ENCODE data around the gene TMEM254. TPM values are rescaled to one million over a fixed set of nuclear protein-coding genes. Genes with fewer than 3 reads are reported as not detected.

Gene TMEM254
- total RNA-seq, 1 donor from 2014 or later = 14.3 TPM

GRCh38 chr10:80108576-80109239 is 30.2 kb downstream of the TMEM254 start:
- TF ChIP-seq CTCF (IDR thresholded peaks at IDR 0.05; ENCODE audit: insufficient read depth, low read depth, low read length) (no peak), EZH2 (IDR thresholded peaks at IDR 0.05; ENCODE audit: insufficient read depth, low read length) (no peak)
- Mint-ChIP-seq H3K4me1 (ENCODE audit: low read depth, unreplicated experiment) (peaks cover 4% of the 10 kb centered on the region), H3K4me3 (ENCODE audit: unreplicated experiment) (no peak overlapping the region), H3K27me3 (ENCODE audit: low read depth, unreplicated experiment) (peaks cover 2% of the 10 kb centered on the region), H3K36me3 (ENCODE audit: low read depth, unreplicated experiment) (peaks cover 2% of the 10 kb centered on the region), H3K9me3 (ENCODE audit: unreplicated experiment) (peaks cover 18% of the 10 kb centered on the region), H3K27ac (ENCODE audit: unreplicated experiment) (no peak overlapping the region)
- no peak overlapping the region for H3K9ac ChIP-seq (ENCODE audit: low read length)
- H3K4me3 ChIP-seq (ENCODE audit: insufficient read depth, low read depth, low read length) = no peak overlapping the region
- H4K20me1 ChIP-seq (ENCODE audit: insufficient read depth, low read length) = no peaks in the 10 kb centered on the region
- FAIRE-seq (no peak), DNase-seq (ENCODE audit: low read depth) (no peak)
- H3K36me3 ChIP-seq (ENCODE audit: insufficient read depth, low read length) = no peaks in the 10 kb centered on the region
- peaks cover 12% of the 10 kb centered on the region for H3K9me3 ChIP-seq (ENCODE audit: insufficient read depth, low read depth, low read length)
- no peak overlapping the region for H2AFZ ChIP-seq (ENCODE audit: low read depth, low read length)
- H3K4me2 ChIP-seq (ENCODE audit: low read length) = no peak overlapping the region
- no peaks in the 10 kb centered on the region for H3K79me2 ChIP-seq (ENCODE audit: insufficient read depth, low read length)
- H3K27ac ChIP-seq (ENCODE audit: low read depth, low read length) = no peak overlapping the region
- no peaks in the 10 kb centered on the region for H3K27me3 ChIP-seq (ENCODE audit: insufficient read depth, low read length)
- H3K4me1 ChIP-seq (ENCODE audit: insufficient read depth, low read length) = no peaks in the 10 kb centered on the region

- Histone ChIP-seq H3K4me2 (ENCODE audit: low read length) (no peak overlapping the region), H2AFZ (ENCODE audit: low read depth, low read length) (no peak overlapping the region), H3K4me3 (ENCODE audit: insufficient read depth, low read depth, low read length) (no peak overlapping the region), H3K27ac (ENCODE audit: low read depth, low read length) (no peak overlapping the region), H3K36me3 (ENCODE audit: insufficient read depth, low read length) (no peaks in the 10 kb centered on the region), H3K4me1 (ENCODE audit: insufficient read depth, low read length) (no peaks in the 10 kb centered on the region), H3K9ac (ENCODE audit: low read length) (no peak overlapping the region), H3K9me3 (ENCODE audit: insufficient read depth, low read depth, low read length) (peaks cover 12% of the 10 kb centered on the region), H3K79me2 (ENCODE audit: insufficient read depth, low read length) (no peaks in the 10 kb centered on the region), H3K27me3 (ENCODE audit: insufficient read depth, low read length) (no peaks in the 10 kb centered on the region), H4K20me1 (ENCODE audit: insufficient read depth, low read length) (no peaks in the 10 kb centered on the region)
- FAIRE-seq (no peak), DNase-seq (ENCODE audit: low read depth) (no peak)
- Mint-ChIP-seq H3K36me3 (ENCODE audit: low read depth, unreplicated experiment) (peaks cover 2% of the 10 kb centered on the region), H3K27ac (ENCODE audit: unreplicated experiment) (no peak overlapping the region), H3K9me3 (ENCODE audit: unreplicated experiment) (peaks cover 18% of the 10 kb centered on the region), H3K4me1 (ENCODE audit: low read depth, unreplicated experiment) (no peaks in the 10 kb centered on the region), H3K4me3 (ENCODE audit: unreplicated experiment) (no peak overlapping the region), H3K27me3 (ENCODE audit: low read depth, unreplicated experiment) (peaks cover 2% of the 10 kb centered on the region)
- TF ChIP-seq EZH2 (IDR thresholded peaks at IDR 0.05; ENCODE audit: insufficient read depth, low read length) (no peak), CTCF (IDR thresholded peaks at IDR 0.05; ENCODE audit: insufficient read depth, low read depth, low read length) (no peak)
Observed at GRCh38 chr10:80110986-80111385, 32.5 kb downstream of the TMEM254 start.

GRCh38 chr10:80118669-80119068 is 40.2 kb downstream of the TMEM254 start:
- Histone ChIP-seq H2AFZ (ENCODE audit: low read depth, low read length) (no peak overlapping the region), H3K4me3 (ENCODE audit: insufficient read depth, low read depth, low read length) (no peak overlapping the region), H3K9me3 (ENCODE audit: insufficient read depth, low read depth, low read length) (no peaks in the 10 kb centered on the region), H3K27ac (ENCODE audit: low read depth, low read length) (no peak overlapping the region), H3K4me2 (ENCODE audit: low read length) (no peak overlapping the region), H3K9ac (ENCODE audit: low read length) (no peak overlapping the region), H4K20me1 (ENCODE audit: insufficient read depth, low read length) (no peaks in the 10 kb centered on the region), H3K36me3 (ENCODE audit: insufficient read depth, low read length) (no peaks in the 10 kb centered on the region), H3K27me3 (ENCODE audit: insufficient read depth, low read length) (no peaks in the 10 kb centered on the region), H3K79me2 (ENCODE audit: insufficient read depth, low read length) (no peaks in the 10 kb centered on the region), H3K4me1 (ENCODE audit: insufficient read depth, low read length) (no peaks in the 10 kb centered on the region)
- TF ChIP-seq EZH2 (IDR thresholded peaks at IDR 0.05; ENCODE audit: insufficient read depth, low read length) (no peak), CTCF (IDR thresholded peaks at IDR 0.05; ENCODE audit: insufficient read depth, low read depth, low read length) (no peak)
- no peaks in the 10 kb centered on the region for H3K9me3 Mint-ChIP-seq (ENCODE audit: unreplicated experiment)
- no peaks in the 10 kb centered on the region for H3K36me3 Mint-ChIP-seq (ENCODE audit: low read depth, unreplicated experiment)
- H3K4me1 Mint-ChIP-seq (ENCODE audit: low read depth, unreplicated experiment) = no peaks in the 10 kb centered on the region
- FAIRE-seq (no peak), DNase-seq (ENCODE audit: low read depth) (no peak)
- H3K27me3 Mint-ChIP-seq (ENCODE audit: low read depth, unreplicated experiment) = peaks cover 8% of the 10 kb centered on the region
- H3K27ac Mint-ChIP-seq (ENCODE audit: unreplicated experiment) = no peak overlapping the region
- no peak overlapping the region for H3K4me3 Mint-ChIP-seq (ENCODE audit: unreplicated experiment)

All from astrocyte (in vitro differentiated cells and primary cell).